ENCODE results near the gene LRIG1.

The LRIG1 gene

DNA sequence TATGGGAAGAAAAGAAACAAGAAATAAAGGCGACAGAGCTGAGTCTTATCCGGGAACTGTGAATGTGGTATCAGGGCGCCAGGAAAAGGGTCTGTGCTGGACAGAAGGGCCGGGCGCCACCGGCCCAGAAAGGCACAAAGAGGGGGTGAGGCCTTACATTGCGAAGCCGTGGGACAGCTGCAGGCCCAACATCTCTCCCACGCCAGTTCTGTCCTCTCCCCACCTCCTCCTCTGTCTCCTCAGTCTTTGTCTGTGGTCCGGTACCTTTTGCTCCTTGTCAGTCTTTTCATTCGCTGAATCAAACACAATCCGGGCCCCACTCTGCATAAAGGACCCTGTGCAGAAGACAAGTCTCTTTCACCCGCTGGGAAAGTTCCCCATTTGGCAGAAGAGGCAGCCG is 81.8 kb downstream of the LRIG1 start:
- Histone ChIP-seq H4K20me1 (ENCODE audit: control insufficient read depth, insufficient read depth, low read depth, low read length) (peaks cover 17% of the 10 kb centered on the region), H3F3A (ENCODE audit: control insufficient read depth, insufficient read depth) (no peaks in the 10 kb centered on the region), H3K27me3 (ENCODE audit: control insufficient read depth, low read length) (no peaks in the 10 kb centered on the region), H3K4me2 (ENCODE audit: low read length) (no peak overlapping the region), H3K9me3 (ENCODE audit: control insufficient read depth, insufficient read depth, low read length) (peaks cover 24% of the 10 kb centered on the region), H3K27ac (ENCODE audit: low read depth, low read length) (no peak overlapping the region), H3K36me3 (ENCODE audit: control insufficient read depth, low read length) (peaks cover 83% of the 10 kb centered on the region), H3K79me2 (ENCODE audit: control insufficient read depth, low read length) (peaks cover 96% of the 10 kb centered on the region), H3K4me3 (ENCODE audit: low read length) (no peak overlapping the region), H3K4me1 (ENCODE audit: control insufficient read depth, low read length) (no peaks in the 10 kb centered on the region), H3K9me2 (replicated peaks; ENCODE audit: control insufficient read depth, low read length) (no peaks in the 10 kb centered on the region)
- no peak for TF ChIP-seq EZH2phosphoT487 (IDR thresholded peaks at IDR 0.05; ENCODE audit: borderline replicate concordance, low read length)

DNA sequence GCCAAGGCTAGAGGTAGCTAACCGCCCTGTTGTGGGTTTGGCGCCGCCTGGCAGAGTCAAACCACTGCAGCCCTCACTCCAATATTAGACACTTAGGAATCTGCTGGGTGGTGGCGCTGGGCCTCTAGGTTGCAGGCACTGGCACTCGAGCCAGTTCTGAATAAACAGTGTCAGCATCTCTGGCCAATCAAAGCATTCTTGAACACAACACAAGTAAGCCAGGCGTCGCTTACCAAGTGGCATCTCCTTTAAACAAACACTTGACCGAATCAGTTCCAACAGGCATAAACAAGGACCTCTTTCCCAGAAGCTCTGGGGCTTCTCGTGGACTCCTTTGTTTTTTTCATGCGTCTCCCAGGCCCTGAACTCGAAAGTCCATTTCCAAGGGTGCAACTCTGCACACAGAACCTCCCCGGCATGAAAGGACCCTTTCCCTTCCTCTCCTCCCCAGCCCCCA is 82.3 kb downstream of the LRIG1 start:
- Histone ChIP-seq H3K9me3 (ENCODE audit: control insufficient read depth, insufficient read depth, low read length) (peaks cover 19% of the 10 kb centered on the region), H3K4me2 (ENCODE audit: low read length) (no peak overlapping the region), H3K27ac (ENCODE audit: low read depth, low read length) (no peak overlapping the region), H3K27me3 (ENCODE audit: control insufficient read depth, low read length) (no peaks in the 10 kb centered on the region), H3K36me3 (ENCODE audit: control insufficient read depth, low read length) (peaks cover 81% of the 10 kb centered on the region), H3K4me3 (ENCODE audit: low read length) (no peak overlapping the region), H3F3A (ENCODE audit: control insufficient read depth, insufficient read depth) (no peaks in the 10 kb centered on the region), H3K79me2 (ENCODE audit: control insufficient read depth, low read length) (peaks cover 91% of the 10 kb centered on the region), H3K4me1 (ENCODE audit: control insufficient read depth, low read length) (peaks cover 2% of the 10 kb centered on the region; the same call in 1 of the 2 replicates), H3K9me2 (replicated peaks; ENCODE audit: control insufficient read depth, low read length) (no peaks in the 10 kb centered on the region), H4K20me1 (ENCODE audit: control insufficient read depth, insufficient read depth, low read depth, low read length) (peaks cover 17% of the 10 kb centered on the region)
- TF ChIP-seq, protein P1, sequence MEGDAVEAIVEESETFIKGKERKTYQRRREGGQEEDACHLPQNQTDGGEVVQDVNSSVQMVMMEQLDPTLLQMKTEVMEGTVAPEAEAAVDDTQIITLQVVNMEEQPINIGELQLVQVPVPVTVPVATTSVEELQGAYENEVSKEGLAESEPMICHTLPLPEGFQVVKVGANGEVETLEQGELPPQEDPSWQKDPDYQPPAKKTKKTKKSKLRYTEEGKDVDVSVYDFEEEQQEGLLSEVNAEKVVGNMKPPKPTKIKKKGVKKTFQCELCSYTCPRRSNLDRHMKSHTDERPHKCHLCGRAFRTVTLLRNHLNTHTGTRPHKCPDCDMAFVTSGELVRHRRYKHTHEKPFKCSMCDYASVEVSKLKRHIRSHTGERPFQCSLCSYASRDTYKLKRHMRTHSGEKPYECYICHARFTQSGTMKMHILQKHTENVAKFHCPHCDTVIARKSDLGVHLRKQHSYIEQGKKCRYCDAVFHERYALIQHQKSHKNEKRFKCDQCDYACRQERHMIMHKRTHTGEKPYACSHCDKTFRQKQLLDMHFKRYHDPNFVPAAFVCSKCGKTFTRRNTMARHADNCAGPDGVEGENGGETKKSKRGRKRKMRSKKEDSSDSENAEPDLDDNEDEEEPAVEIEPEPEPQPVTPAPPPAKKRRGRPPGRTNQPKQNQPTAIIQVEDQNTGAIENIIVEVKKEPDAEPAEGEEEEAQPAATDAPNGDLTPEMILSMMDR (IDR thresholded peaks at IDR 0.05; ENCODE audit: low read depth, low read length, poor library complexity, severe bottlenecking) = no peak
- no peak for TF ChIP-seq EZH2phosphoT487 (IDR thresholded peaks at IDR 0.05; ENCODE audit: borderline replicate concordance, low read length)

DNA sequence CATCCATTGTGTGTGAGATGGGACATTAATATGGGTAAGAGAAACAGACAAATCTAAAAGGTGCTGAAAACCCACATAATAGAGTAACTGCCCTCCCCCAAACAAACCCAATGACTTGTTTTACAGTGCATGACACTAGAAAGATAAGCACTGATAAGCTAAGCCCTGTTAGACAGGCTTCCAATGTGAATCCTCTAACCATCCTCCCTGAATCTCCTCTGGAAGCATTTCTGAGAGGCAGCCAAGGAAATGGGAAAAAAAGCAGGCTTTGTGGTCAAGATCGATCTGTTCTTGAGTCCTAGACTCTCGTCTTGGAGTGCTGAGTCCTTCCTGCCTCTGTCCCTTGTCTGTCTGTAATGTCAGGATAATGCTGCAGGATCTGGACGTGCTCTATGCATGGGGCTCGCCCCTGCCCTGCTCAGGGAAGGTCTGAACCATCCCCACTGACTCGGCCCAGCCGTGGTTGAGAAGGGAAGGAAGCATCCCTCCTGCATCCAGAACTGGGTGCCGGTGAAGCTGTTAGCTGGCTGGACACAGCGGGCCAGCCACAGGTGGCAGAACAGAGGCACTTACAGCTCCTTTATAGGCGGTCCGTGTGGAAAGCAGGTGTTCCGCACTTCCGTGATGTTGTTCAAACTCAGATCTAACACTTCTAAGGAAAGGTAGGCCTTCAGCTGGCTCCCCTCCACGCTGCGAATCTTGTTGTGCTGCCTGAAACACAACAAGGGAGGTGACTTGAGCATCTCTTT is 84.1 kb downstream of the LRIG1 start:
- Histone ChIP-seq H3F3A (ENCODE audit: control insufficient read depth, insufficient read depth) (no peaks in the 10 kb centered on the region), H3K9me2 (replicated peaks; ENCODE audit: control insufficient read depth, low read length) (no peaks in the 10 kb centered on the region), H3K27me3 (ENCODE audit: control insufficient read depth, low read length) (no peaks in the 10 kb centered on the region), H3K4me1 (ENCODE audit: control insufficient read depth, low read length) (peaks cover 18% of the 10 kb centered on the region), H3K79me2 (ENCODE audit: control insufficient read depth, low read length) (peaks cover 82% of the 10 kb centered on the region), H3K9me3 (ENCODE audit: control insufficient read depth, insufficient read depth, low read length) (peaks cover 5% of the 10 kb centered on the region; the same call in 1 of the 2 replicates), H3K4me2 (ENCODE audit: low read length) (no peak overlapping the region), H3K4me3 (ENCODE audit: low read length) (no peak overlapping the region), H4K20me1 (ENCODE audit: control insufficient read depth, insufficient read depth, low read depth, low read length) (peaks cover 20% of the 10 kb centered on the region), H3K27ac (ENCODE audit: low read depth, low read length) (no peak overlapping the region), H3K36me3 (ENCODE audit: control insufficient read depth, low read length) (peaks cover 81% of the 10 kb centered on the region)
- TF ChIP-seq EZH2phosphoT487 (IDR thresholded peaks at IDR 0.05; ENCODE audit: borderline replicate concordance, low read length) = no peak
- TF ChIP-seq, protein P1 (IDR thresholded peaks at IDR 0.05; ENCODE audit: low read depth, low read length, poor library complexity, severe bottlenecking) = no peak

DNA sequence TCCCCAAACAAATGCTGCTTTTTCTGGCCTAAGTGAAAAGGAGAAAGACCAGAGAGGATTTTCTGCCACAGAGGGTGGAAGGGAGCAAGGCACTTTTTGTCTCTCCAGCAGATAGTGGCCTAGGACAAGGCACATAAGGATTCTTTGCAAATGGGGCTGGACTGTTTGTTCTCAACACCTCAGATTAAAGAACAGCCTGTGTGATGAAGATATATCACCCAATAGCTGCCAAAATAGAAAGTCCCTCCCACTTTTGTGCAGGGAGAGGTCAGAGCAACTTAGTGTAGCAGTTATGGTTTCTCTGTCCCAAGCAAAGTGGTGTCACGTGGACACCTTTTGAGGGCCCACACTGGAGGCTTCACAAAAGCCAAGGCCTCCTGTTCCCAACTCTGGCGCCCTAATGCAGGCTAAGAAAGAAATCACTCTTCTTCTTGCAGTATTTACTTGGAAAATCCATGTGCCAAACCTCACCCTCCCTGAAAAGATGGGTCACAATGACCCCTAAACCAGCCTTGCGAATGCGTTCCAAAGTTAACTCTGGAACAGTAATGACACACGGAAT is 84.9 kb downstream of the LRIG1 start:
- Histone ChIP-seq H3K9me3 (ENCODE audit: control insufficient read depth, insufficient read depth, low read length) (no peaks in the 10 kb centered on the region), H3K27ac (ENCODE audit: low read depth, low read length) (no peak overlapping the region), H3K4me1 (ENCODE audit: control insufficient read depth, low read length) (peaks cover 26% of the 10 kb centered on the region), H3F3A (ENCODE audit: control insufficient read depth, insufficient read depth) (no peaks in the 10 kb centered on the region), H3K4me2 (ENCODE audit: low read length) (no peak overlapping the region), H3K4me3 (ENCODE audit: low read length) (no peak overlapping the region), H4K20me1 (ENCODE audit: control insufficient read depth, insufficient read depth, low read depth, low read length) (peaks cover 20% of the 10 kb centered on the region), H3K27me3 (ENCODE audit: control insufficient read depth, low read length) (no peaks in the 10 kb centered on the region), H3K79me2 (ENCODE audit: control insufficient read depth, low read length) (peaks cover 81% of the 10 kb centered on the region), H3K36me3 (ENCODE audit: control insufficient read depth, low read length) (peaks cover 82% of the 10 kb centered on the region), H3K9me2 (replicated peaks; ENCODE audit: control insufficient read depth, low read length) (no peaks in the 10 kb centered on the region)
- no peak for TF ChIP-seq EZH2phosphoT487 (IDR thresholded peaks at IDR 0.05; ENCODE audit: borderline replicate concordance, low read length)
- TF ChIP-seq, protein P1 (IDR thresholded peaks at IDR 0.05; ENCODE audit: low read depth, low read length, poor library complexity, severe bottlenecking) = no peak
